ENCODE measurements around the gene BRD4.

- no peak for TF ChIP-seq POLR2A (IDR thresholded peaks at IDR 0.05)
- no peak for TF ChIP-seq EP300 (IDR thresholded peaks at IDR 0.05)
- TF ChIP-seq, protein P1, sequence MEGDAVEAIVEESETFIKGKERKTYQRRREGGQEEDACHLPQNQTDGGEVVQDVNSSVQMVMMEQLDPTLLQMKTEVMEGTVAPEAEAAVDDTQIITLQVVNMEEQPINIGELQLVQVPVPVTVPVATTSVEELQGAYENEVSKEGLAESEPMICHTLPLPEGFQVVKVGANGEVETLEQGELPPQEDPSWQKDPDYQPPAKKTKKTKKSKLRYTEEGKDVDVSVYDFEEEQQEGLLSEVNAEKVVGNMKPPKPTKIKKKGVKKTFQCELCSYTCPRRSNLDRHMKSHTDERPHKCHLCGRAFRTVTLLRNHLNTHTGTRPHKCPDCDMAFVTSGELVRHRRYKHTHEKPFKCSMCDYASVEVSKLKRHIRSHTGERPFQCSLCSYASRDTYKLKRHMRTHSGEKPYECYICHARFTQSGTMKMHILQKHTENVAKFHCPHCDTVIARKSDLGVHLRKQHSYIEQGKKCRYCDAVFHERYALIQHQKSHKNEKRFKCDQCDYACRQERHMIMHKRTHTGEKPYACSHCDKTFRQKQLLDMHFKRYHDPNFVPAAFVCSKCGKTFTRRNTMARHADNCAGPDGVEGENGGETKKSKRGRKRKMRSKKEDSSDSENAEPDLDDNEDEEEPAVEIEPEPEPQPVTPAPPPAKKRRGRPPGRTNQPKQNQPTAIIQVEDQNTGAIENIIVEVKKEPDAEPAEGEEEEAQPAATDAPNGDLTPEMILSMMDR (IDR thresholded peaks at IDR 0.05) = no peak
Observed at GRCh38 chr19:15283141-15283883, 49.0 kb downstream of the BRD4 start.

Measured in upper lobe of left lung (tissue), 4 donors.